ENCODE results near the gene JAK3. TPM values are rescaled to one million over a fixed set of nuclear protein-coding genes. Genes with fewer than 3 reads are reported as not detected.

The JAK3 gene
- total RNA-seq, 1 experiment from 2014 or later = 4.4 TPM

GRCh38 chr19:17812099-17812498 is 35.7 kb downstream of the JAK3 start:
- H3K9me3 Mint-ChIP-seq = no peaks in the 10 kb centered on the region
- H3K4me3 Mint-ChIP-seq = no peak overlapping the region
- no peak for ATAC-seq
- peaks cover 2% of the 10 kb centered on the region; the same call in 1 of the 2 replicates for H3K27me3 Mint-ChIP-seq (ENCODE audit: low read depth)
- TF ChIP-seq GRHL2 (CRISPR knock-in tag; IDR thresholded peaks at IDR 0.05; ENCODE audit: insufficient replicate concordance, severe bottlenecking) = no peak
- H3K36me3 Mint-ChIP-seq = no peaks in the 10 kb centered on the region
- no peak for DNase-seq (ENCODE audit: low spot score)
- H3K4me1 Mint-ChIP-seq = no peaks in the 10 kb centered on the region
- POLR2A ChIA-PET = no interaction called here
- no peak overlapping the region for H3K27ac Mint-ChIP-seq
- CTCF ChIA-PET = no interaction called here

DNA sequence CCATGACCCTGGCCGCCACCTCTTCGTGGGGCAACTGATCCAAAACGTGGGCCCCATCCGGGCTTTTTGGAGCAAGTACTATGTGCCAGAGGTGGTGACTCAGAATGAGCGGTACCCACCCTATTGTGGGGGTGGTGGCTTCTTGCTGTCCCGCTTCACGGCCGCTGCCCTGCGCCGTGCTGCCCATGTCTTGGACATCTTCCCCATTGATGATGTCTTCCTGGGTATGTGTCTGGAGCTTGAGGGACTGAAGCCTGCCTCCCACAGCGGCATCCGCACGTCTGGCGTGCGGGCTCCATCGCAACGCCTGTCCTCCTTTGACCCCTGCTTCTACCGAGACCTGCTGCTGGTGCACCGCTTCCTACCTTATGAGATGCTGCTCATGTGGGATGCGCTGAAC is 36.1 kb downstream of the JAK3 start:
- TF ChIP-seq ZNF138 (CRISPR knock-in tag; conservative IDR thresholded peaks at IDR 0.05) = no peak
- Mint-ChIP-seq H3K27me3 (ENCODE audit: low read depth) (peaks cover 2% of the 10 kb centered on the region; the same call in 1 of the 2 replicates), H3K36me3 (no peaks in the 10 kb centered on the region), H3K4me1 (no peaks in the 10 kb centered on the region), H3K27ac (no peak overlapping the region), H3K4me3 (no peak overlapping the region), H3K9me3 (no peaks in the 10 kb centered on the region)
- ATAC-seq (no peak), DNase-seq (ENCODE audit: low spot score) (no peak)
- POLR2A ChIA-PET = no interaction called here
- CTCF ChIA-PET = no interaction called here

- POLR2A ChIA-PET = no interaction called here
- CTCF ChIA-PET = no interaction called here
- no peak overlapping the region for H3K4me3 Mint-ChIP-seq
- H3K4me1 Mint-ChIP-seq = no peaks in the 10 kb centered on the region
- no peaks in the 10 kb centered on the region for H3K9me3 Mint-ChIP-seq
- TF ChIP-seq ZNF232 (CRISPR knock-in tag; IDR thresholded peaks at IDR 0.05) (no peak), HMGXB4 (CRISPR knock-in tag; IDR thresholded peaks at IDR 0.05) (no peak), RELA (CRISPR knock-in tag; IDR thresholded peaks at IDR 0.05; ENCODE audit: borderline replicate concordance) (no peak), STAT6 (CRISPR knock-in tag; conservative IDR thresholded peaks at IDR 0.05; ENCODE audit: low read depth) (no peak), FOXP1 (CRISPR knock-in tag; IDR thresholded peaks at IDR 0.05; ENCODE audit: borderline replicate concordance) (no peak), JUN (CRISPR knock-in tag; IDR thresholded peaks at IDR 0.05) (no peak)
- DNase-seq (ENCODE audit: low spot score) (no peak), ATAC-seq (no peak)
- H3K27me3 Mint-ChIP-seq (ENCODE audit: low read depth) = peaks cover 2% of the 10 kb centered on the region; the same call in 1 of the 2 replicates
- H3K36me3 Mint-ChIP-seq = no peaks in the 10 kb centered on the region
- H3K27ac Mint-ChIP-seq = no peak overlapping the region
Measured at GRCh38 chr19:17811103-17811502, 36.7 kb downstream of the JAK3 start.

DNA sequence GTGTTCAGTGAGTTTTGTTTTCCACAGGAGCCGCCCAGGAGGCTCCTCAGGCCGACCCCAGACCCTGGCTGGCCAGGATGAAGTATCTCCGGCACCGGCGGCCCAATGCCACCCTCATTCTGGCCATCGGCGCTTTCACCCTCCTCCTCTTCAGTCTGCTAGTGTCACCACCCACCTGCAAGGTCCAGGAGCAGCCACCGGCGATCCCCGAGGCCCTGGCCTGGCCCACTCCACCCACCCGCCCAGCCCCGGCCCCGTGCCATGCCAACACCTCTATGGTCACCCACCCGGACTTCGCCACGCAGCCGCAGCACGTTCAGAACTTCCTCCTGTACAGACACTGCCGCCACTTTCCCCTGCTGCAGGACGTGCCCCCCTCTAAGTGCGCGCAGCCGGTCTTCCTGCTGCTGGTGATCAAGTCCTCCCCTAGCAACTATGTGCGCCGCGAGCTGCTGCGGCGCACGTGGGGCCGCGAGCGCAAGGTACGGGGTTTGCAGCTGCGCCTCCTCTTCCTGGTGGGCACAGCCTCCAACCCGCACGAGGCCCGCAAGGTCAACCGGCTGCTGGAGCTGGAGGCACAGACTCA is 40.0 kb downstream of the JAK3 start:
- Mint-ChIP-seq H3K27me3 (ENCODE audit: low read depth) (no peaks in the 10 kb centered on the region; the same call in 1 of the 2 replicates), H3K4me3 (no peak overlapping the region), H3K9me3 (no peaks in the 10 kb centered on the region), H3K27ac (no peak overlapping the region), H3K4me1 (no peaks in the 10 kb centered on the region), H3K36me3 (no peaks in the 10 kb centered on the region)
- ATAC-seq (no peak), DNase-seq (ENCODE audit: low spot score) (no peak)
- TF ChIP-seq GTF2I (CRISPR knock-in tag; conservative IDR thresholded peaks at IDR 0.05) (no peak), CBFB (CRISPR knock-in tag; IDR thresholded peaks at IDR 0.05; ENCODE audit: low read depth) (no peak), E2F4 (CRISPR knock-in tag; IDR thresholded peaks at IDR 0.05; ENCODE audit: borderline replicate concordance, low read depth) (no peak), PRRX2 (CRISPR knock-in tag; IDR thresholded peaks at IDR 0.05) (no peak), NR3C1 (CRISPR knock-in tag; conservative IDR thresholded peaks at IDR 0.05; ENCODE audit: low read depth) (no peak), ZNF512 (CRISPR knock-in tag; IDR thresholded peaks at IDR 0.05; ENCODE audit: borderline replicate concordance) (no peak), USF2 (CRISPR knock-in tag; IDR thresholded peaks at IDR 0.05) (no peak)
- TF ChIP-seq, protein P1, sequence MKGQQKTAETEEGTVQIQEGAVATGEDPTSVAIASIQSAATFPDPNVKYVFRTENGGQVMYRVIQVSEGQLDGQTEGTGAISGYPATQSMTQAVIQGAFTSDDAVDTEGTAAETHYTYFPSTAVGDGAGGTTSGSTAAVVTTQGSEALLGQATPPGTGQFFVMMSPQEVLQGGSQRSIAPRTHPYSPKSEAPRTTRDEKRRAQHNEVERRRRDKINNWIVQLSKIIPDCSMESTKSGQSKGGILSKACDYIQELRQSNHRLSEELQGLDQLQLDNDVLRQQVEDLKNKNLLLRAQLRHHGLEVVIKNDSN (CRISPR knock-in tag; IDR thresholded peaks at IDR 0.05) = no peak
- TF ChIP-seq, protein P2, sequence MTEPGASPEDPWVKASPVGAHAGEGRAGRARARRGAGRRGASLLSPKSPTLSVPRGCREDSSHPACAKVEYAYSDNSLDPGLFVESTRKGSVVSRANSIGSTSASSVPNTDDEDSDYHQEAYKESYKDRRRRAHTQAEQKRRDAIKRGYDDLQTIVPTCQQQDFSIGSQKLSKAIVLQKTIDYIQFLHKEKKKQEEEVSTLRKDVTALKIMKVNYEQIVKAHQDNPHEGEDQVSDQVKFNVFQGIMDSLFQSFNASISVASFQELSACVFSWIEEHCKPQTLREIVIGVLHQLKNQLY (CRISPR knock-in tag; IDR thresholded peaks at IDR 0.05) = no peak
- CTCF ChIA-PET = no interaction called here
- POLR2A ChIA-PET = no interaction called here

Measured in WTC11 (cell line).